ENCODE results near the gene IRF1. TPM values are rescaled to one million over a fixed set of nuclear protein-coding genes. Genes with fewer than 3 reads are reported as not detected.

The IRF1 gene
- total and polyA plus RNA-seq, 12 donors: 3.0 to 116 (median 20.1) TPM

GRCh38 chr5:132489051-132489770, 1.4 kb downstream of the IRF1 start:
- TF ChIP-seq, protein P1, sequence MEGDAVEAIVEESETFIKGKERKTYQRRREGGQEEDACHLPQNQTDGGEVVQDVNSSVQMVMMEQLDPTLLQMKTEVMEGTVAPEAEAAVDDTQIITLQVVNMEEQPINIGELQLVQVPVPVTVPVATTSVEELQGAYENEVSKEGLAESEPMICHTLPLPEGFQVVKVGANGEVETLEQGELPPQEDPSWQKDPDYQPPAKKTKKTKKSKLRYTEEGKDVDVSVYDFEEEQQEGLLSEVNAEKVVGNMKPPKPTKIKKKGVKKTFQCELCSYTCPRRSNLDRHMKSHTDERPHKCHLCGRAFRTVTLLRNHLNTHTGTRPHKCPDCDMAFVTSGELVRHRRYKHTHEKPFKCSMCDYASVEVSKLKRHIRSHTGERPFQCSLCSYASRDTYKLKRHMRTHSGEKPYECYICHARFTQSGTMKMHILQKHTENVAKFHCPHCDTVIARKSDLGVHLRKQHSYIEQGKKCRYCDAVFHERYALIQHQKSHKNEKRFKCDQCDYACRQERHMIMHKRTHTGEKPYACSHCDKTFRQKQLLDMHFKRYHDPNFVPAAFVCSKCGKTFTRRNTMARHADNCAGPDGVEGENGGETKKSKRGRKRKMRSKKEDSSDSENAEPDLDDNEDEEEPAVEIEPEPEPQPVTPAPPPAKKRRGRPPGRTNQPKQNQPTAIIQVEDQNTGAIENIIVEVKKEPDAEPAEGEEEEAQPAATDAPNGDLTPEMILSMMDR (IDR thresholded peaks at IDR 0.05): no peak
- TF ChIP-seq POLR2A (IDR thresholded peaks at IDR 0.05): no peak
- 37 to 53% (median 53%) methylated on average over 5 to 10 of the region's 10 CpGs for WGBS, 4 donors
- DNase-seq: peak in 3 of 7 donors; percentile 14 to 52 (median 22)
- Histone ChIP-seq H3K27me3 (no peaks in the 10 kb centered on the region), H3K27ac (peak overlapping the region in 3 of 5 donors; percentile 93 to 99 (median 95)), H3K4me1 (replicated peaks in 1 of 2) (peaks cover 7 to 34% of the 10 kb centered on the region in 2 donors), H3K9me3 (replicated peaks in 1 of 3) (no peaks in the 10 kb centered on the region), H3K36me3 (replicated peaks in 1 of 2) (peaks cover 0 to 36% of the 10 kb centered on the region in 2 donors), H3K4me3 (peak overlapping the region in 2 of 4 donors; percentile 43 to 88)
- intact Hi-C loops (cut with DNase I): loop anchor here (5.0 to 10.0 kb wide), 2 partner anchors 64 to 67 kb away; no protein-coding TSS in a partner anchor

GRCh38 chr5:132488590-132488989, 2.0 kb downstream of the IRF1 start:
- no peaks in the 10 kb centered on the region for H3K27me3 ChIP-seq
- H3K4me3 ChIP-seq: peak overlapping the region in 1 of 4 donors; percentile 88
- peaks cover 7 to 33% of the 10 kb centered on the region in 2 donors for H3K4me1 ChIP-seq (replicated peaks in 1 of 2)
- no peak for TF ChIP-seq POLR2A (IDR thresholded peaks at IDR 0.05)
- WGBS, 4 donors: 61 to 82% (median 71%) methylated on average over 2 of the region's 2 CpGs
- H3K27ac ChIP-seq: no peak overlapping the region
- intact Hi-C loops (cut with DNase I): loop anchor here (5.0 to 10.0 kb wide), 2 partner anchors 64 to 66 kb away; no protein-coding TSS in a partner anchor
- no peaks in the 10 kb centered on the region for H3K9me3 ChIP-seq (replicated peaks in 1 of 3)
- peaks cover 0 to 42% of the 10 kb centered on the region in 2 donors for H3K36me3 ChIP-seq (replicated peaks in 1 of 2)
- no peak for DNase-seq

DNA sequence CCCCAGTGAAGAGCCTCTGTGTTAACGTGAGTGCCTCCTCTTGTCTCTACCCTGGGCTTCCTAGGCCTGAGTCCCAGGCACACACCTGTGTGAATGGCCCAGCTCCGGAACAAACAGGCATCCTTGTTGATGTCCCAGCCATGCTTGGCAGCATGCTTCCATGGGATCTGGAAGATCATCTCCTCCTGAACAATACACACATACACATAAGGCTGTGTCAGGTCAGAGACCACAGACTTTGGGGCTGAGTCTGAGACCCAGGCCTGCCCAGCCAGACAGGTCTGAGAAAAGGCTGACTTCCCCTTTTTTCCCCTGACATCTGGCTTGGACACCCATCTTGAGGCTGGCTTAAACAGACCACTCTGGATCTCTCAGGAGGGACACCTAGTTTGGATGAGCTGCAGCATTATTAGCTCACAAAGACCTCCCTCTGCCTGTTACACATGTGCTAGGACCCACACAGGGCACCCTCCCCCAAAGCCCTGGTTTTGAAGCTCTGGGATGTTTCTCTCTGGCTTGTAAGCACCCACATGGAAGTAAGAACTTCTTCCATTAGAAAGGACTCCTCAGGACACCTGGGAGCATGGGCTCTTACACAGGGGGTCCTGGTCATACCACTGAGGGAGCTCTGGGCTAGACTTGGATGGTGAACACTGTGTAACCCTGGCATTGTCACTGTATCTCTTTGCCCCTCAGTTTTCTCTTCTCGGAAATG, 2.6 kb downstream of the IRF1 start:
- WGBS, 4 donors: 51 to 68% (median 66%) methylated on average over 2 to 3 of the region's 3 CpGs
- H3K4me1 ChIP-seq (replicated peaks in 1 of 2): peaks cover 7 to 33% of the 10 kb centered on the region in 2 donors
- H3K4me3 ChIP-seq: peak overlapping the region in 1 of 4 donors; percentile 88
- H3K27me3 ChIP-seq: no peaks in the 10 kb centered on the region
- peak in 4 of 7 donors; percentile 12 to 52 (median 16) for DNase-seq
- intact Hi-C loops (cut with DNase I): loop anchor here (5.0 to 10.0 kb wide), 2 partner anchors 63 to 66 kb away; no protein-coding TSS in a partner anchor
- no peaks in the 10 kb centered on the region for H3K9me3 ChIP-seq (replicated peaks in 1 of 3)
- peaks cover 0 to 48% of the 10 kb centered on the region in 2 donors for H3K36me3 ChIP-seq (replicated peaks in 1 of 2)
- no peak overlapping the region for H3K27ac ChIP-seq
- TF ChIP-seq POLR2A (IDR thresholded peaks at IDR 0.05): no peak
- TF ChIP-seq, protein P1 (IDR thresholded peaks at IDR 0.05): no peak

DNA sequence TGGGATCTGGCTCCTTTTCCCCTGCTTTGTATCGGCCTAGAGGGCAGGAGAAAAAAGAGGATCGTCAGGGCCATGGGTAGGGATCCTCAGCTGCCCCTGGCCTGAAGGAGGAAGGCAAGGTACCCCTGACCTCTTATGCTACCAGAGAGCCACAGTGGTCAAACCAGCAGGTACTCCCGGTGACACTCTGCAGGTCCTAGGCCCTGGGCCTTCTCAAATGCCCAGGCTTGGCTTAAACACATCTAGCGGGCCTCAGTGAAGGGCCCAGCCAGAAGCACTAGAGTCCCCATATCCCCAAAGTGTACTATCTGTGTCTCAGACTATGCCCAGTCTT, 3.5 kb downstream of the IRF1 start:
- H3K27ac ChIP-seq: peak overlapping the region in 1 of 5 donors; percentile 25
- DNase-seq: peak in 1 of 7 donors; percentile 7
- no peak overlapping the region for H3K4me3 ChIP-seq
- H3K9me3 ChIP-seq (replicated peaks in 1 of 3): no peaks in the 10 kb centered on the region
- peaks cover 7 to 33% of the 10 kb centered on the region in 2 donors for H3K4me1 ChIP-seq (replicated peaks in 1 of 2)
- TF ChIP-seq, protein P1 (IDR thresholded peaks at IDR 0.05): no peak
- TF ChIP-seq POLR2A (IDR thresholded peaks at IDR 0.05): no peak
- peaks cover 0 to 50% of the 10 kb centered on the region in 2 donors for H3K36me3 ChIP-seq (replicated peaks in 1 of 2)
- intact Hi-C loops (cut with DNase I): loop anchor here (5.0 to 10.0 kb wide), 2 partner anchors 62 to 65 kb away; no protein-coding TSS in a partner anchor
- H3K27me3 ChIP-seq: no peaks in the 10 kb centered on the region
- WGBS, 4 donors: 75 to 81% (median 79%) methylated on average over 4 of the region's 4 CpGs
